GM12801 (cell line): ENCODE results near the gene PTPRN2.

Experiments used
- TF ChIP-seq, protein P1 (sequence below): IDR thresholded peaks from one replicate; pipeline ENCODE4 v1.5.1; 2011; ENCODE audit warnings: control low read depth; ENCODE audit not compliant: insufficient read length; ENCODE audit errors: extremely low read depth

Gene PTPRN2

DNA sequence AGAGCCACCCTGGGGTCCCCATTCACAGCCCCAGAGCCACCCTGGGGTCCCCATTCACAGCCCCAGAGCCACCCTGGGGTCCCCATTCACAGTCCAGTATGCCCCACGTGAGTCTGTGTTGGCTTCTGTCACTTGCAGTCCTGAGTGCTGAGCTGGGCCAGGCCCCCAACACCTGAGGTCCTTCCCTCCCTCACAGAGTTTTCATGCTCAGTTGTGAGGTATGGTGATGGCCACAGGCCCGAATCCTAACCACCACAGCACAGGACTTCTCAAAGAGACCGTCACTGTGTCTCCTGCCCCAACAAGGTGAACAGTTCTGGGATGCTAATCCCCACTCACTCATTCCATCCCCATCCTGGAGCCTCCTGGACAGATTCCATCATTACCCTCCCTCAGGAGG, 239.2 kb downstream of the PTPRN2 start:
- TF ChIP-seq, protein P1, sequence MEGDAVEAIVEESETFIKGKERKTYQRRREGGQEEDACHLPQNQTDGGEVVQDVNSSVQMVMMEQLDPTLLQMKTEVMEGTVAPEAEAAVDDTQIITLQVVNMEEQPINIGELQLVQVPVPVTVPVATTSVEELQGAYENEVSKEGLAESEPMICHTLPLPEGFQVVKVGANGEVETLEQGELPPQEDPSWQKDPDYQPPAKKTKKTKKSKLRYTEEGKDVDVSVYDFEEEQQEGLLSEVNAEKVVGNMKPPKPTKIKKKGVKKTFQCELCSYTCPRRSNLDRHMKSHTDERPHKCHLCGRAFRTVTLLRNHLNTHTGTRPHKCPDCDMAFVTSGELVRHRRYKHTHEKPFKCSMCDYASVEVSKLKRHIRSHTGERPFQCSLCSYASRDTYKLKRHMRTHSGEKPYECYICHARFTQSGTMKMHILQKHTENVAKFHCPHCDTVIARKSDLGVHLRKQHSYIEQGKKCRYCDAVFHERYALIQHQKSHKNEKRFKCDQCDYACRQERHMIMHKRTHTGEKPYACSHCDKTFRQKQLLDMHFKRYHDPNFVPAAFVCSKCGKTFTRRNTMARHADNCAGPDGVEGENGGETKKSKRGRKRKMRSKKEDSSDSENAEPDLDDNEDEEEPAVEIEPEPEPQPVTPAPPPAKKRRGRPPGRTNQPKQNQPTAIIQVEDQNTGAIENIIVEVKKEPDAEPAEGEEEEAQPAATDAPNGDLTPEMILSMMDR, result no peak

DNA sequence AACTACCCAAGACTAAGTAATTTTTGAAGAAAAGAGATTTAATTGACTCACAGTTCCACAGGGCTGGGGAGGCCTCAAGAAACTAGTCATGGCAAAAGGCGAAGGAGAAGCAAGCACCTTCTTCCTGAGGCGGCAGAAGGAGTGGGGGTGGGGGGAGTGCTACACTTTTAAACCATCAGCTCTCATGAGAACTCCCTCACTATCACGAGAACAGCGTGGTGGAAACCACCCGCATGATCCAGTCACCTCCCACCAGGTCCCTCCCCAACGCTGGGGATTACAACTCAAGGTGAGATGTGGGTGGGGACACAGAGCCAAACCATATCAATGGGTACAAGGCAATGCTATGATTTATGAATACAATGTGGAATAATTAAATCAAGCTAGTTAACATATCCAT, 241.9 kb downstream of the PTPRN2 start:
- TF ChIP-seq, protein P1, result no peak

DNA sequence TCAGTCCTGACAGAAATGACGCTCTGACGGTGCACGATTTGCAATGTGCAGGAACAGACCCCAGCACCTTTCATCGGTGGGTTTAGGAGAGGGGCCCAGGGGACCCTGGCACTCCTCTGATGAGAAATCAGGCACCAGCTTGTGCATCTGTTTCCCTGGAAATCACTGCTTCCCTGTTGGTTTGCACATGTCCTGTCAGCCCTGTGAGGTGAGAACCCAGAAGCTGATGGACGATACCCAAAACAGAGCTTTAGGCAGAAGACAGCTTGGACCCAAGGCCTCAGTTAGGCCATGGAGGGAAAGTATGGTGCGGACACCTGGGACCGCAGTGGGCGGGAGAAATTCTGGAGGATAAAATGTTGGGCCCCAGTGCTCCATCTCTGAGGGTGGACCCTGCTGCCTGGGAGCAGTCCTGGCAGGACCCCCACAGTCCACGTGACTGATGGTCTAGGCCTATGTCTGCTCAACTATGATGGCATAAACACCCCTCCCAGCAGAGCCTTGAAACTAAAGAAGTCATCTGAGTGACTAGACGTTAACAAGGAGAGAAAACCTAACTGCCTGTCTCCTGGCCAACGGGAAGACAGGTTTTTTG, 242.8 kb downstream of the PTPRN2 start:
- TF ChIP-seq, protein P1, result no peak

DNA sequence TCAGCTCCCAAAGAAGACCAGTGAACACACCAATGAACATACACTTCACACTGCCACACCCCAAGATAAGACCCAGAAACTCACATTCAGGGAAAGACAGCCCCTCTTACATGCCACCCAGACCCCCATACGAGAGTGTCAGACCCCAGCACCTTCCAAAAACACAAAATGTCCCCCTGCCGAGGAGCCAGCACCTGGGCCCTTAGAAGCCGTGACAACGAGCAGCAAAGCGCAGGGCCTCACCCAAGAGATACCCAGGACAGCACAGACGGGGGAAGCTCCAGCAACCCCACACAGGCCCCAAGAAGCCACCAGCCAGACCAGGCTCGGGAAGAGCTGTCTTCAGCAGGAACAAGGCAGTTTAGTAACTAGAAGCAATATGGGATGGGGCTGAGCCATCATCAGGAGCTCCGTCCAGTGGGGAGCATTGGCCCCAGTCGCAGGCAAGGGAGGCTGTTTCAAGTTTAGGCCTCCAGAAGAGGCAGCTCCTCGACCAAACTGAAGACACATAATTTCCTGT, 243.6 kb downstream of the PTPRN2 start:
- TF ChIP-seq, protein P1, result no peak

DNA sequence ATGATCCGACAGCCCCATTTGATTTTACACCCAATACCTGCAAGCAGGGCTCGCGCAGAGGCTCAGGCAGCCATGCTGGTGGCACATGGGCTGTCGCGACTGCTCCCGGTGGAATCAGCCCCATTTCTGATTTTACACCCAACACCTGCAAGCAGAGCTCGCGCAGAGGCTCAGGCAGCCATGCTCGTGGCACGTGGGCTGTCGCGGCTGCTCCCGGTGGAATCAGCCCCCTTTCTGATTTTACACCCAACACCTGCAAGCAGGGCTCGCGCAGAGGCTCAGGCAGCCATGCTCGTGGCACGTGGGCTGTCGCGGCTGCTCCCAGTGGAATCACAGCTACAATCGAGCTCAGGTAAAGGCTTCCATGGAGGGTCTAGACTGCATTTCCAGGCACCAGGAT, 244.1 kb downstream of the PTPRN2 start:
- TF ChIP-seq, protein P1, result no peak

DNA sequence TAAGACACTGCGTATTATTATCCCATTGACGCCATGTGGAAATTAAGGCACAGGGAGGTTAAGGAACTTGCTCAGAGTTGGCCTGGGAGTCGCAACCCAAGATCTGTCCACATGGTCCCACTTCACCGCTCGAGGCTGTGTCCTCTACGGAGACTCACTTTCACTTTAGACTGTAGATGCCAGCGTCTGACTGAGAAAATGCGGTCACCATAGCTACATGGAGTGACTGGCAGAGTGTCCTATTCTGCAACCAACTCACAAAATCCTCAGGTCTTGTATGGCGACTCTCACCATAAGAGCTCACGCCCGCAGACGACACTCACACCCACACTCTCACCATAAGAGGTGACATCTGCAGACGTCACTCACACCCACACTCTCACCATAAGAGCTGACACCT, 257.9 kb downstream of the PTPRN2 start:
- TF ChIP-seq, protein P1, result no peak

DNA sequence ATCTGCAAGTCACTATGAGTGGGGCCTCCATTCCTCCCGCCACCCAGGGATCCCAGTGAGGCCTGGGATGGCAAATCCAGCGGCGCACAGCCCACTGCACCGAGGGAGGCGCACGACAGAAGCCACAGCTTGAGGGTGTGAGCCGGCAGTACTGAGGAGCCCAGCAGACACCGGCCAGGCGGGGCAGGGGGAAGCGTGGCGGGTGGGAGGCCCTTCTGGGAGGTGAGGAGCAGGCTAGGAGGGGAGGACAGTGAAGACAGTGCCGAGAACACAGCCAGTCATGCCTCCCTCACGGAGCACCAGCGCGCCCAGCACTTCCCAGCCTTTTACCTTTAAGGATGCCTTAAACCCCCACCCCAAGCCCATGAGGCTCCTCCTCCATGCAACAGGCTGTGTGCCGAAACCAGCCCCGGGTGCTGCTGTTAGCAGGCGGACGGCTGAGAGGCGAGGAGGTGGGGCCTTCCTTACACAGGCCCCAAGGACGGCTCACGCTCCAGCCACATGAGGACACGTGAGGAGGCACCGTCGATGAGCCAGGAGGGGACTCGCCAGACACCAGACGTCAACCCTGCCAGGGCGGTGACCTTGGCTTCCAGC, 258.5 kb downstream of the PTPRN2 start:
- TF ChIP-seq, protein P1, result no peak
